ENCODE data around the gene RALGAPB. TPM values are rescaled to one million over a fixed set of nuclear protein-coding genes. Genes with fewer than 3 reads are reported as not detected.

The RALGAPB gene
- total and polyA plus RNA-seq, 2 experiments from 2014 or later: 10.2 to 40.4 TPM

DNA sequence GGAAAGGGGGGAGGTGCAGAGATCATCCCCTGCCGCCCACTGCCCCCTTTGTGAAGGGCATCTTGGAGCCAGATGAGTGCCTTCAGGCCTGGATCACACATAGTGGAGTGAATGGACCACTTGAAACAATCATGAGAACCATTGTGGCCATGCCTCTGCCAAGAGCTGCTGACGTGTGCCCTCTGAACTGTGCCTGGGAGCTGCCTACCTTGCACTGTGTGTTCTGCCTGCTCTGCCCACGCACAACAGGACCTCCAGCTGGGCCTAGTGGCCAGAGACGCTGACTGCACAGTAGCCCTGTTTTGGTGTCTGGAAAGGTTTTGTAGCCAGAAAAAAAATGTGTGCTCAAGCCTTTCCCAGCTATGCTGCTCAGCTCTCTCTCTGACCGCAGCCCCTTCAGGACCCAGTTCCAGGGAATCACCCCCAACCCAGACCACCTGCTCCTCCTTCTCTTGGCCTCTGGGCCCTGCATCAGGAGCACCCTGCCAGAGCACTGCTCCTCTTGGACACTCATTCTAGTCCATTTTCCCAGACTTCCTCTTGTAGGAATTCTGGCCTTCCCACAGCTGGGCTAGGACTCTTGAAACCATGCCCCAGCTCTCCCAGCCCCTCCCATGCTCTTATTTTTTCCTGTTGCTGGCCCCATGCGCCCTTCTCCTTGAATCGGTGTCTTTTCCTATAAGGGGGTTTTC is 106.7 kb downstream of the RALGAPB start:
- Histone ChIP-seq H3K79me2 (replicated peaks; ENCODE audit: insufficient read depth) (no peaks in the 10 kb centered on the region), H3K9me2 (ENCODE audit: insufficient read depth) (no peaks in the 10 kb centered on the region), H3K27ac (ENCODE audit: low read depth) (no peak overlapping the region), H3F3A (replicated peaks; ENCODE audit: low read depth) (no peaks in the 10 kb centered on the region), H4K20me1 (replicated peaks; ENCODE audit: insufficient read depth) (peaks cover 3% of the 10 kb centered on the region; the same call in 1 of the 2 replicates), H2AFZ (no peak overlapping the region), H3K36me3 (ENCODE audit: insufficient read depth) (peaks cover 21% of the 10 kb centered on the region; the same call in 1 of the 2 replicates), H3K27me3 (ENCODE audit: insufficient read depth) (no peaks in the 10 kb centered on the region), H3K4me3 (no peak overlapping the region), H3K4me2 (no peak overlapping the region), H3K4me1 (ENCODE audit: insufficient read depth) (no peaks in the 10 kb centered on the region)
- Mint-ChIP-seq H3K4me1 (peaks cover 20% of the 10 kb centered on the region), H3K36me3 (ENCODE audit: low read depth) (peaks cover 8% of the 10 kb centered on the region; the same call in 2 of the 3 replicates), H3K27ac (no peak overlapping the region), H3K27me3 (ENCODE audit: insufficient read depth, low read depth, poor library complexity) (peaks cover 2% of the 10 kb centered on the region), H3K4me3 (no peak overlapping the region), H3K9me3 (no peaks in the 10 kb centered on the region)
- TF ChIP-seq NANOG (IDR thresholded peaks at IDR 0.05; ENCODE audit: borderline replicate concordance): no peak
- no peak for TF ChIP-seq EZH2 (IDR thresholded peaks at IDR 0.05; ENCODE audit: low read depth, unreplicated experiment)
- no peak for TF ChIP-seq ZNF114 (CRISPR knock-in tag; IDR thresholded peaks at IDR 0.05)
- no peak for TF ChIP-seq CREB1 (CRISPR knock-in tag; IDR thresholded peaks at IDR 0.05; ENCODE audit: low read depth)
- TF ChIP-seq, protein P1, sequence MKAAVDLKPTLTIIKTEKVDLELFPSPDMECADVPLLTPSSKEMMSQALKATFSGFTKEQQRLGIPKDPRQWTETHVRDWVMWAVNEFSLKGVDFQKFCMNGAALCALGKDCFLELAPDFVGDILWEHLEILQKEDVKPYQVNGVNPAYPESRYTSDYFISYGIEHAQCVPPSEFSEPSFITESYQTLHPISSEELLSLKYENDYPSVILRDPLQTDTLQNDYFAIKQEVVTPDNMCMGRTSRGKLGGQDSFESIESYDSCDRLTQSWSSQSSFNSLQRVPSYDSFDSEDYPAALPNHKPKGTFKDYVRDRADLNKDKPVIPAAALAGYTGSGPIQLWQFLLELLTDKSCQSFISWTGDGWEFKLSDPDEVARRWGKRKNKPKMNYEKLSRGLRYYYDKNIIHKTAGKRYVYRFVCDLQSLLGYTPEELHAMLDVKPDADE (IDR thresholded peaks at IDR 0.05): no peak
- TF ChIP-seq, protein P2, sequence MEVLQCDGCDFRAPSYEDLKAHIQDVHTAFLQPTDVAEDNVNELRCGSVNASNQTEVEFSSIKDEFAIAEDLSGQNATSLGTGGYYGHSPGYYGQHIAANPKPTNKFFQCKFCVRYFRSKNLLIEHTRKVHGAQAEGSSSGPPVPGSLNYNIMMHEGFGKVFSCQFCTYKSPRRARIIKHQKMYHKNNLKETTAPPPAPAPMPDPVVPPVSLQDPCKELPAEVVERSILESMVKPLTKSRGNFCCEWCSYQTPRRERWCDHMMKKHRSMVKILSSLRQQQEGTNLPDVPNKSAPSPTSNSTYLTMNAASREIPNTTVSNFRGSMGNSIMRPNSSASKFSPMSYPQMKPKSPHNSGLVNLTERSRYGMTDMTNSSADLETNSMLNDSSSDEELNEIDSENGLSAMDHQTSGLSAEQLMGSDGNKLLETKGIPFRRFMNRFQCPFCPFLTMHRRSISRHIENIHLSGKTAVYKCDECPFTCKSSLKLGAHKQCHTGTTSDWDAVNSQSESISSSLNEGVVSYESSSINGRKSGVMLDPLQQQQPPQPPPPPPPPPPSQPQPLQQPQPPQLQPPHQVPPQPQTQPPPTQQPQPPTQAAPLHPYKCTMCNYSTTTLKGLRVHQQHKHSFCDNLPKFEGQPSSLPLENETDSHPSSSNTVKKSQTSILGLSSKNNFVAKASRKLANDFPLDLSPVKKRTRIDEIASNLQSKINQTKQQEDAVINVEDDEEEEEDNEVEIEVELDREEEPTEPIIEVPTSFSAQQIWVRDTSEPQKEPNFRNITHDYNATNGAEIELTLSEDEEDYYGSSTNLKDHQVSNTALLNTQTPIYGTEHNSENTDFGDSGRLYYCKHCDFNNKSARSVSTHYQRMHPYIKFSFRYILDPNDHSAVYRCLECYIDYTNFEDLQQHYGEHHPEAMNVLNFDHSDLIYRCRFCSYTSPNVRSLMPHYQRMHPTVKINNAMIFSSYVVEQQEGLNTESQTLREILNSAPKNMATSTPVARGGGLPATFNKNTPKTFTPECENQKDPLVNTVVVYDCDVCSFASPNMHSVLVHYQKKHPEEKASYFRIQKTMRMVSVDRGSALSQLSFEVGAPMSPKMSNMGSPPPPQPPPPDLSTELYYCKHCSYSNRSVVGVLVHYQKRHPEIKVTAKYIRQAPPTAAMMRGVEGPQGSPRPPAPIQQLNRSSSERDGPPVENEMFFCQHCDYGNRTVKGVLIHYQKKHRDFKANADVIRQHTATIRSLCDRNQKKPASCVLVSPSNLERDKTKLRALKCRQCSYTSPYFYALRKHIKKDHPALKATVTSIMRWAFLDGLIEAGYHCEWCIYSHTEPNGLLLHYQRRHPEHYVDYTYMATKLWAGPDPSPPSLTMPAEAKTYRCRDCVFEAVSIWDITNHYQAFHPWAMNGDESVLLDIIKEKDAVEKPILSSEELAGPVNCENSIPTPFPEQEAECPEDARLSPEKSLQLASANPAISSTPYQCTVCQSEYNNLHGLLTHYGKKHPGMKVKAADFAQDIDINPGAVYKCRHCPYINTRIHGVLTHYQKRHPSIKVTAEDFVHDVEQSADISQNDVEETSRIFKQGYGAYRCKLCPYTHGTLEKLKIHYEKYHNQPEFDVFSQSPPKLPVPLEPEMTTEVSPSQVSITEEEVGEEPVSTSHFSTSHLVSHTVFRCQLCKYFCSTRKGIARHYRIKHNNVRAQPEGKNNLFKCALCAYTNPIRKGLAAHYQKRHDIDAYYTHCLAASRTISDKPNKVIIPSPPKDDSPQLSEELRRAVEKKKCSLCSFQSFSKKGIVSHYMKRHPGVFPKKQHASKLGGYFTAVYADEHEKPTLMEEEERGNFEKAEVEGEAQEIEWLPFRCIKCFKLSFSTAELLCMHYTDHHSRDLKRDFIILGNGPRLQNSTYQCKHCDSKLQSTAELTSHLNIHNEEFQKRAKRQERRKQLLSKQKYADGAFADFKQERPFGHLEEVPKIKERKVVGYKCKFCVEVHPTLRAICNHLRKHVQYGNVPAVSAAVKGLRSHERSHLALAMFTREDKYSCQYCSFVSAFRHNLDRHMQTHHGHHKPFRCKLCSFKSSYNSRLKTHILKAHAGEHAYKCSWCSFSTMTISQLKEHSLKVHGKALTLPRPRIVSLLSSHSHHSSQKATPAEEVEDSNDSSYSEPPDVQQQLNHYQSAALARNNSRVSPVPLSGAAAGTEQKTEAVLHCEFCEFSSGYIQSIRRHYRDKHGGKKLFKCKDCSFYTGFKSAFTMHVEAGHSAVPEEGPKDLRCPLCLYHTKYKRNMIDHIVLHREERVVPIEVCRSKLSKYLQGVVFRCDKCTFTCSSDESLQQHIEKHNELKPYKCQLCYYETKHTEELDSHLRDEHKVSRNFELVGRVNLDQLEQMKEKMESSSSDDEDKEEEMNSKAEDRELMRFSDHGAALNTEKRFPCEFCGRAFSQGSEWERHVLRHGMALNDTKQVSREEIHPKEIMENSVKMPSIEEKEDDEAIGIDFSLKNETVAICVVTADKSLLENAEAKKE (CRISPR knock-in tag; IDR thresholded peaks at IDR 0.05): no peak
- TF ChIP-seq POLR2AphosphoS5 (IDR thresholded peaks at IDR 0.05; ENCODE audit: low read depth): no peak
- TF ChIP-seq JUNB (IDR thresholded peaks at IDR 0.05; ENCODE audit: unreplicated experiment): no peak
- no peak for TF ChIP-seq EZH2phosphoT487 (IDR thresholded peaks at IDR 0.05; ENCODE audit: unreplicated experiment)
- TF ChIP-seq, protein P3, sequence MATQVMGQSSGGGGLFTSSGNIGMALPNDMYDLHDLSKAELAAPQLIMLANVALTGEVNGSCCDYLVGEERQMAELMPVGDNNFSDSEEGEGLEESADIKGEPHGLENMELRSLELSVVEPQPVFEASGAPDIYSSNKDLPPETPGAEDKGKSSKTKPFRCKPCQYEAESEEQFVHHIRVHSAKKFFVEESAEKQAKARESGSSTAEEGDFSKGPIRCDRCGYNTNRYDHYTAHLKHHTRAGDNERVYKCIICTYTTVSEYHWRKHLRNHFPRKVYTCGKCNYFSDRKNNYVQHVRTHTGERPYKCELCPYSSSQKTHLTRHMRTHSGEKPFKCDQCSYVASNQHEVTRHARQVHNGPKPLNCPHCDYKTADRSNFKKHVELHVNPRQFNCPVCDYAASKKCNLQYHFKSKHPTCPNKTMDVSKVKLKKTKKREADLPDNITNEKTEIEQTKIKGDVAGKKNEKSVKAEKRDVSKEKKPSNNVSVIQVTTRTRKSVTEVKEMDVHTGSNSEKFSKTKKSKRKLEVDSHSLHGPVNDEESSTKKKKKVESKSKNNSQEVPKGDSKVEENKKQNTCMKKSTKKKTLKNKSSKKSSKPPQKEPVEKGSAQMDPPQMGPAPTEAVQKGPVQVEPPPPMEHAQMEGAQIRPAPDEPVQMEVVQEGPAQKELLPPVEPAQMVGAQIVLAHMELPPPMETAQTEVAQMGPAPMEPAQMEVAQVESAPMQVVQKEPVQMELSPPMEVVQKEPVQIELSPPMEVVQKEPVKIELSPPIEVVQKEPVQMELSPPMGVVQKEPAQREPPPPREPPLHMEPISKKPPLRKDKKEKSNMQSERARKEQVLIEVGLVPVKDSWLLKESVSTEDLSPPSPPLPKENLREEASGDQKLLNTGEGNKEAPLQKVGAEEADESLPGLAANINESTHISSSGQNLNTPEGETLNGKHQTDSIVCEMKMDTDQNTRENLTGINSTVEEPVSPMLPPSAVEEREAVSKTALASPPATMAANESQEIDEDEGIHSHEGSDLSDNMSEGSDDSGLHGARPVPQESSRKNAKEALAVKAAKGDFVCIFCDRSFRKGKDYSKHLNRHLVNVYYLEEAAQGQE (IDR thresholded peaks at IDR 0.05; ENCODE audit: unreplicated experiment): no peak
- no peak for TF ChIP-seq STAT1 (IDR thresholded peaks at IDR 0.05; ENCODE audit: unreplicated experiment)
- no peak for TF ChIP-seq ZNF331 (CRISPR knock-in tag; IDR thresholded peaks at IDR 0.05; ENCODE audit: low read depth)
- ATAC-seq (no peak), DNase-seq (ENCODE audit: low spot score) (no peak)

Data from GM23338 (cell line).